GM19438 (cell line): ENCODE measurements around the gene SMIM1.
"Not testable (repeated sequence)": the region's sequence is repeated elsewhere in the genome, so short reads cannot be mapped to it uniquely, and the experiment has no call there.

Experiments
- ATAC-seq: cut with Tn5 transposase; IDR thresholded peaks from one replicate; pipeline ENCODE4 v1.9.1; 2021; ENCODE audit warnings: low read depth; ENCODE audit not compliant: unreplicated experiment

Gene SMIM1

GRCh38 chr1:3736131-3736561 lies 36.4 kb upstream of the SMIM1 start:
- no peak for ATAC-seq

DNA sequence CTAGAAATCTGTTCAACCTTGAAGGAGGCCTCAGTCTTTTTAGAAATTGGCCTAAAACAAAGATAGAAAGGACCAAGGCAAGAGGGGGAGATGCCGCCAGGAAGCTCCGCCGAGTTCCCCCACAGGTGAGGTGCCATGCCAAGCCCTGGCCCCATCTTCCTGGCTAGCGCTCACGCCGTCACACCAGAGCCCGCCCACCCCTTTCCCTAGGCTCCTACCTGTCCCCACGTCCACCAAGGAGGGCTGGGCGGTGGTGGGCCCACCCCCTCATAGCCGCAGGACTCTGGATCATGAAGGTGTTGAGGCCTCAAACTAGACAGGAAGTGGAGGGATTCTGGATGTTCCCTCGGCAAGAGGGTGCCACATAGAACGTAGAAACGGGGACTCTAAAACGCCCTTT lies 35.8 kb upstream of the SMIM1 start:
- no peak for ATAC-seq

DNA sequence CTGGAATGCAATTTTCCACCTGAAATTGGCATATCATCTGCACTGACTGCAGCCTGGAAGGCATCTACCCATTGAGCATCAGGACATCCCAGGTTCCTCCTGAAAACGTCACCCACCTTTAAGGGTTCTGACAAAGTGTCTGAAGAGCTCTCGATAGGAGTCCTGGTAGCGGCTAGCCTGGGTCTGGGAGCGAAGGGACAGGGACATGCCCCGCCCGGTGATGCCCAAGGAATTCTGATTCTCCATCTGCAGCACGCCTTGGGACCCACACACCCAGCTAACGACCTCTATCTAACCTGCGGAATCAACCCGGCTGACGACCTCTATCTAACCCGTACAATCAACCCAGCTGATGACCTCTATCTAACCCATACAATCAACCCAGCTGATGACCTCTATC lies 33.6 kb upstream of the SMIM1 start:
- ATAC-seq: no peak

- ATAC-seq: no peak
Measured at GRCh38 chr1:3740042-3740441, 32.5 kb upstream of the SMIM1 start.

DNA sequence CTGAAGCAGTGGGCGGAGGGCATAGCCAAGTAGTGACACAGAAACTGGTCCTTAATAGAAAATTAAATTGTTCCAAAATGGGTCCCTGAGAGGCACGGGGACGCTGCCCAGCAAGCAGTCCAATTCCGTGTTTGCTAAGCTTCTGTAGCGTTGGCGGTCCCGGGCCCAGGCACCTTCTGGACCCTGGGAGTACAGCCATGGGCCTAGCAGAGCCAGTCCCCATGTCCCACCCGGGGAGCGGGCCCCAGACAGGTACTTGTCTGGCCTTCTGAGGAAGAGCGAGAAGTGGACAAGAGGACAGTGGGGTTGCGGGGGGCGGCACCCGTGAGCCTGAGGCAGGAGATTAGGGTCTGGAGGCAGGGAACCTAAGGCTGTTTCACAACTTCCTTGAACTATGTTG lies 31.8 kb upstream of the SMIM1 start:
- no peak for ATAC-seq

DNA sequence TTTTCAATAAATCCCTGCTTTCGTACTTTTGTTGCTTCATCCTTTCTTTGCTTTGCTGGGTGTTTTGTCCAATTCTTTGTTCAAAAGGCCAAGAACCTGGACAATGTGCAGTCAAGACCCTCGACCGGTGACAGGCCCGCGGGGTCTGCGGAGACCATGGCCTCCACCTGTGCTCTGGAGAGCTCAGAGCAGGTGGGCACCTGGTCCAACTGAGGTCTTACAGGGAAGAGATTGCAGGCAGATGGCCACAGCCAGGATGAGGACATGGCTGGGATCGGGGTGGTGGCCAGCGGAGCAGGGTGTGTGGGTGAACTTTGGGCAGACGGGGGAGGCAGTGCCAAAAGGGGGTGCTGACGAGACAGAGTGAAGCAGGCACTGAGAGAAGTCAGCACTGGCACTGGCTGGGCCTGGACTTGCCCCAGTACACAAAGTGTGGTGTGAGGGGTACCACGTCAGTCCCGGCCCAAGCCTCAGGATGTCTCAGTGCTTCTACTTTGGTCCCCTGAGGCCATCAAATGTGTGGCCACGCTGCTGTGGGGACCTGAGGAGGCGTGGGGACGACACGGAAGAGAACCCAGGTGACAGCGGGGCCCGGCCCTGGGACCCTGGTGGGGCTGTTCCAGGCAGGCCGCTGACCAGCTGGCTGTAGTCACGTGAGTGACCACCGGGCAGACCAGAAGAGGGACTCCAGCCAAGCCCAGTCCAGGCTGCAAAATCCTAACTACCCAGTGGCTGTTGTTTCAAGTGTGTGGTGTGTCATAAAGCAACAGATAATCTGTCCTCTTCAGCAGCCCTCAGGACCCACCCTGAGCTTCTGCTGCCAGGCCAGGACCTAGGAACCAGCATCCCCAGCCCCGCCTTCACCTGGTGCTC lies 30.7 kb upstream of the SMIM1 start:
- no peak for ATAC-seq

DNA sequence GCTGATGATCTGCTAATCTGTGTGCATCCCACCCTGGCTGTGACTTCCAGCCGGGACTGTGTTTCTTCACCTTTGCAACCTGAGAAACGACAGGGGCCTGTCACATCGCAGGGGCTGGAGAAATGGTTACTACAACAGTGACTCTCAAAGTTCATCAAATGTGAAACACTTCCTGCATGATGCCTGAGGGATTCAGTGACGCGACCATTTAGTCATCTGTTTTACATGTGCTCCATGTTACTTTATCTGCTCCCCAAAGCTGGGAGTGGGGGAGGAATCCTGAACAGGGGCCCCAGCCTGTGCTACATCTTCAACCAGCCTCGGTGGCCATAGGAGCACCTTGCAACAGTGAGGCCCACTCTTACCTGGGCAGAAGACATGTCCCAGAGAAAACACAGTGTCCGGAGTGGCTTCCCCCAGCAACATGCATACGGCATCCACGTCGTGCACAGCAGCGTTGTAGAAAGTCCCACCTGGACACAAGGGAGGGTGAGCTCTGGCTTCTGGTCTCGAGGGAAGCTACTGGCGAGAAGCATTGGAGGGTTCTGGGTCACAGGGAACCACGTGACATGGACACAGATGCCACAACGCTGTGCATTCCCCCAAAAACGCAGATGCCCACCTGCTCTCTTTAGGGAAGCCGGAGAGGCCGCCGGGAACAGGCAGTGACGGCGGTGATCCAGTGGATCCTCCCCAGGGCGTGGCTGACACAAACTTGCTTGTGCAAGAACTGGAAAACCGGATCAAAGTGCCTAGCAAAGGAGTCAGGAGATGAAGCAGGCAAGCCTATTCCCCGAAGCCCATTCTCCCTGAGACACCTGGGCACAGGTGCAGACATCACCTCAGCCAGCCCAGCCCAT lies 29.9 kb upstream of the SMIM1 start:
- ATAC-seq: no peak

DNA sequence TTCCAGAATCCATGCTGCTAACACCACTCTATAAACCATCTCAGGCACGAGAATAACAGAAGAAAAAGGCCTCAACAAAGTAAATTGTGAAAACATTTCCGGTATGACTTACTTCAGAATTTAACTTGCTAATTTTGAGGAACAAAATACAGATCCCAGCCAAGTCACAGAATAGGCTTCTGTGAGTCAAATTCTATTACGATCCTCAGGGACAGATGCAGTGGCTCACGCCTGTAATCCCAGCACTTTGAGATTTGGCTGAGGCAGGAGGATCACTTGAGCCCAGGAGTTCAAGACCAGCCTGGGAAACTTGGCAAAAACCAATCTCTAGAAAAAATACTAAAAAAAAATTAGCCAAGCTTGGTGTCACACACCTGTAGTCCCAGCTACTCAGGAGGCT lies 29.1 kb upstream of the SMIM1 start:
- ATAC-seq: no peak

DNA sequence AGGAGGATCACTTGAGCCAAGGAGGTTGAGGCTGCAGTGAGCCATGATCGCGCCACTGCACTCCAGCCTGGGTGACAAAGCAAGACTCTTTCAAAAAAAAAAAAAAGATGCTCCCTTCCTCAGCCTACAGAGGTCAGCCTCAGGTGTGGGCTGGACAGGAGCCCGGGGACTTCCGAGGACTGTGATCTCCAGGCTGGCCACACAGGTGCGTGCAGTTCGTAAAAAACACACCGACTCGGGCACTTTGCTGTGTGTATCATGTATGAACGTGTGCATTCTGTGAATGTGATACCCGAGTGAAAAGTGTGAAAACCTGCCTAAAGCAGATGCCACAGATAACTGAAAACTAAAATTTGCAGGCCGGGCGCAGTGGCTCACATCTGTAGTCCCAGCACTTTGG lies 28.7 kb upstream of the SMIM1 start:
- no peak for ATAC-seq

- no peak for ATAC-seq
Measured at GRCh38 chr1:3744646-3745045, 27.9 kb upstream of the SMIM1 start.

- ATAC-seq: no peak
Measured at GRCh38 chr1:3745071-3745470, 27.5 kb upstream of the SMIM1 start.

GRCh38 chr1:3745590-3746381 lies 26.8 kb upstream of the SMIM1 start:
- ATAC-seq: no peak

GRCh38 chr1:3746389-3746829 lies 26.1 kb upstream of the SMIM1 start:
- ATAC-seq: peak; percentile 17

DNA sequence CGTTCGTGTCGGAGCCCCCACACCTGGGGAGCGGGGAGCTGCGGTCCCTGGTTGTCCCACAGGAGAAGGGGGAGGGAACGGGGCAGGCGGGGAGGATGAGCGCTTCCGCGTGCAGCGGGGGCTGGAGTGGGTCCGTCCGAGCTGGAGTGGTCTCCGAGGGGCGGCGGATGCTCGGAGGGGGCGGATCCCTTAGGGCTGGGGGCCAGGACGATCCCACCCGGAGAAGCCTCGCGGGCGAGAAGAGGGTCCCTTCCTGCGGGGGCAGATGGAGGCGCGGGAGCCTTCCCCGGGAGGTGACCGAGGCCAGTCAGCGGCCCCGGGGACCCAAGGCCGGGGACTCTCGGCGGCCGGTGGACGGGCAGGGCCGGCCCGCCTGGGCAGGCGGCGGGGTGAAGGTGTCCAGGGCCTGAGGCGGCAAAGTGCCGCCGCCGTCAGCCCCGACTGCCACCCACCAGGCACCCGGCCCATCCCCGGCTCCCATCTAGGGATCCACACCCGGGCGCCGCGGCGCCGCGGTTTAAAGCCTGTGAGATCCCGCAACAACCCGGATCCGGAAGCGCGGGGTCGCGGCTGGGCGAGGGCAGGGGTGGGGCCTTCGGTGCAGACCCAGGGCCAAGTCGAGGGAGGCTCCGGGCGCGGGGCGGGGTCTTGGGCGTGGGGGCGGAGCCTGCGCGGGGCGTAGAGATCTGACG lies 25.6 kb upstream of the SMIM1 start:
- ATAC-seq: peak; percentile 81

GRCh38 chr1:3747522-3747848 lies 25.1 kb upstream of the SMIM1 start:
- ATAC-seq: no peak

DNA sequence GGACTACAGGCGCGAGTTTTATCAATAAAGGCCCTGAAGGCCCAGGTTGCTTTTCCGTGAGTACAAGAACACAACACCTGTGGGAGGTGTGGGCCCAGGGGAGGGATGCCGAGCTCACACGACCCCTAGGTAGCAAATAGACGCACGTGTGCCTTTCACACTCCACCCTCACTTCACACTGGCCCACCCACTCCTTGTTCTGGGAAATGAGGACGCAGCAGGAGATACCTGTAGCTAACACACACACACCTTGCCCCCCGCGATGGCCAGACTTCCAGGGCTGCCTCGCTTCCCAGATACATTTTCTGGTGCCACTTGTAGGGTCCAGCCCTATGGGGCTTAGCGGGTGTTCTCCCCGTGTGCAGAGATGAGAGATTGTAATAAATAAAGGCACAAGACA lies 24.6 kb upstream of the SMIM1 start:
- ATAC-seq: no peak

- ATAC-seq: not testable (repeated sequence)
Measured at GRCh38 chr1:3748316-3748900, 24.1 kb upstream of the SMIM1 start.

GRCh38 chr1:3749512-3749911 lies 23.0 kb upstream of the SMIM1 start:
- ATAC-seq: no peak

DNA sequence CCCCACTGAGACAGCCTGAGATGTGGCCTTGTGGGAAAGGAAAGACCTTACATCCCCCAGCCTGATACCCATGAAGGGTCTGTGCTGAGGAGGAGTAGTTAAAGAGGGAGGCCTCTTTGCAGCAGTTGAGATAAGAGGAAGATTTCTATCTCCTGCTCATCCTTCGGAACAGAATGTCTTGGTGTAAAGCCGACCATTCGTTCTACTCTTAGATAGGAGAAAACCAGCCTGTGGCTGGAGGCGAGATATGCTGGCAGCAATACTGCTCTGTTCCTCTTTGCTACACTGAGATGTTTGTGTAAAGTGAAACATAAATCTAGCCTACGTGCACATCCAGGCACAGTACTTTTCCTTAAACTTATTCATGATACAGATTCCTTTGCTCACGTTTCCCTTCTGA lies 21.8 kb upstream of the SMIM1 start:
- no peak for ATAC-seq

GRCh38 chr1:3752400-3752945 lies 20.1 kb upstream of the SMIM1 start, which contains the start of gene CCDC27:
TSS of gene CCDC27 (plus strand) at chr1:3752450. CDS start at chr1:3752482, 32 bp downstream.
- ATAC-seq: no peak
